ENCODE data around the gene MS4A12.
"Not testable (repeated sequence)": the region's sequence is repeated elsewhere in the genome, so short reads cannot be mapped to it uniquely, and the experiment has no call there.

The MS4A12 gene

GRCh38 chr11:60510209-60510608, 17.6 kb downstream of the MS4A12 start:
- not testable (repeated sequence) for H3K27ac ChIP-seq (ENCODE audit: low read depth, low read length); H3K36me3 ChIP-seq (ENCODE audit: control insufficient read depth in 5 of 5, insufficient read depth in 5 of 5, low read length in 5 of 5); H3K9me3 ChIP-seq (ENCODE audit: control insufficient read depth in 5 of 5, low read length in 5 of 5); H3K4me1 ChIP-seq (ENCODE audit: control insufficient read depth in 5 of 5, insufficient read depth in 5 of 5, low read length in 5 of 5); H3K9ac ChIP-seq (ENCODE audit: low read length in 5 of 5); H3K4me3 ChIP-seq (ENCODE audit: low read depth in 1 of 5, low read length in 5 of 5); H3K27me3 ChIP-seq (ENCODE audit: control insufficient read depth in 5 of 5, insufficient read depth in 4 of 5, low read length in 5 of 5)

- Histone ChIP-seq H3K4me3 (ENCODE audit: low read depth in 1 of 5, low read length in 5 of 5) (no peak overlapping the region), H3K9ac (ENCODE audit: low read length in 5 of 5) (no peak overlapping the region), H3K9me3 (ENCODE audit: control insufficient read depth in 5 of 5, low read length in 5 of 5) (no peaks in the 10 kb centered on the region), H3K27ac (ENCODE audit: low read depth, low read length) (no peak overlapping the region), H3K36me3 (ENCODE audit: control insufficient read depth in 5 of 5, insufficient read depth in 5 of 5, low read length in 5 of 5) (no peaks in the 10 kb centered on the region), H3K27me3 (ENCODE audit: control insufficient read depth in 5 of 5, insufficient read depth in 4 of 5, low read length in 5 of 5) (no peaks in the 10 kb centered on the region), H3K4me1 (ENCODE audit: control insufficient read depth in 5 of 5, insufficient read depth in 5 of 5, low read length in 5 of 5) (peaks cover 0 to 2% (median 0%) of the 10 kb centered on the region in 5 donors)
Observed at GRCh38 chr11:60511393-60511792, 18.8 kb downstream of the MS4A12 start.

- Histone ChIP-seq H3K9ac (ENCODE audit: low read length in 5 of 5) (no peak overlapping the region), H3K4me3 (ENCODE audit: low read depth in 1 of 5, low read length in 5 of 5) (no peak overlapping the region), H3K4me1 (ENCODE audit: control insufficient read depth in 5 of 5, insufficient read depth in 5 of 5, low read length in 5 of 5) (peaks cover 0 to 2% (median 0%) of the 10 kb centered on the region in 5 donors), H3K27me3 (ENCODE audit: control insufficient read depth in 5 of 5, insufficient read depth in 4 of 5, low read length in 5 of 5) (no peaks in the 10 kb centered on the region), H3K27ac (ENCODE audit: low read depth, low read length) (no peak overlapping the region), H3K36me3 (ENCODE audit: control insufficient read depth in 5 of 5, insufficient read depth in 5 of 5, low read length in 5 of 5) (no peaks in the 10 kb centered on the region), H3K9me3 (ENCODE audit: control insufficient read depth in 5 of 5, low read length in 5 of 5) (no peaks in the 10 kb centered on the region)
Observed at GRCh38 chr11:60512651-60513225, 20.2 kb downstream of the MS4A12 start.

GRCh38 chr11:60513496-60514460, 21.2 kb downstream of the MS4A12 start:
- H3K27me3 ChIP-seq (ENCODE audit: control insufficient read depth in 5 of 5, insufficient read depth in 4 of 5, low read length in 5 of 5), result no peaks in the 10 kb centered on the region
- no peaks in the 10 kb centered on the region for H3K36me3 ChIP-seq (ENCODE audit: control insufficient read depth in 5 of 5, insufficient read depth in 5 of 5, low read length in 5 of 5)

GRCh38 chr11:60515144-60515855, 22.7 kb downstream of the MS4A12 start, which contains the start of gene MS4A13:
Gene MS4A13 (plus strand): TSS chr11:60515392. CDS start chr11:60518084, 2,692 bp downstream.
- no peak within 1 kb of the TSS for H3K4me3 ChIP-seq (ENCODE audit: low read depth in 1 of 5, low read length in 5 of 5)
- H3K27ac ChIP-seq (ENCODE audit: low read depth, low read length), result no peak within 1 kb of the TSS
- no peaks in the 10 kb centered on the region for H3K27me3 ChIP-seq (ENCODE audit: control insufficient read depth in 5 of 5, insufficient read depth in 4 of 5, low read length in 5 of 5)

More at GRCh38 chr11:60513496-60514460, 21.2 kb downstream of the MS4A12 start:
- no peak overlapping the region for H3K9ac ChIP-seq (ENCODE audit: low read length in 5 of 5)
- H3K4me3 ChIP-seq (ENCODE audit: low read depth in 1 of 5, low read length in 5 of 5), result no peak overlapping the region
- no peaks in the 10 kb centered on the region for H3K9me3 ChIP-seq (ENCODE audit: control insufficient read depth in 5 of 5, low read length in 5 of 5)
- peaks cover 0 to 2% (median 0%) of the 10 kb centered on the region in 5 donors for H3K4me1 ChIP-seq (ENCODE audit: control insufficient read depth in 5 of 5, insufficient read depth in 5 of 5, low read length in 5 of 5)
- H3K27ac ChIP-seq (ENCODE audit: low read depth, low read length), result no peak overlapping the region

GRCh38 chr11:60528465-60528864, 35.9 kb downstream of the MS4A12 start:
- no peaks in the 10 kb centered on the region for H3K9me3 ChIP-seq (ENCODE audit: control insufficient read depth in 5 of 5, low read length in 5 of 5)
- H3K36me3 ChIP-seq (ENCODE audit: control insufficient read depth in 5 of 5, insufficient read depth in 5 of 5, low read length in 5 of 5), result no peaks in the 10 kb centered on the region
- H3K4me3 ChIP-seq (ENCODE audit: low read depth in 1 of 5, low read length in 5 of 5), result no peak overlapping the region
- H3K4me1 ChIP-seq (ENCODE audit: control insufficient read depth in 5 of 5, insufficient read depth in 5 of 5, low read length in 5 of 5), result no peaks in the 10 kb centered on the region
- H3K27ac ChIP-seq (ENCODE audit: low read depth, low read length), result no peak overlapping the region
- H3K27me3 ChIP-seq (ENCODE audit: control insufficient read depth in 5 of 5, insufficient read depth in 4 of 5, low read length in 5 of 5), result no peaks in the 10 kb centered on the region
- H3K9ac ChIP-seq (ENCODE audit: low read length in 5 of 5), result no peak overlapping the region

More at GRCh38 chr11:60515144-60515855, 22.7 kb downstream of the MS4A12 start, which contains the start of gene MS4A13:
- Histone ChIP-seq H3K36me3 (ENCODE audit: control insufficient read depth in 5 of 5, insufficient read depth in 5 of 5, low read length in 5 of 5) (no peaks in the 10 kb centered on the region), H3K9ac (ENCODE audit: low read length in 5 of 5) (no peak within 1 kb of the TSS), H3K9me3 (ENCODE audit: control insufficient read depth in 5 of 5, low read length in 5 of 5) (no peaks in the 10 kb centered on the region), H3K4me1 (ENCODE audit: control insufficient read depth in 5 of 5, insufficient read depth in 5 of 5, low read length in 5 of 5) (peaks cover 0 to 2% (median 0%) of the 10 kb centered on the region in 5 donors)

- Histone ChIP-seq H3K9me3 (ENCODE audit: control insufficient read depth in 5 of 5, low read length in 5 of 5) (no peaks in the 10 kb centered on the region), H3K9ac (ENCODE audit: low read length in 5 of 5) (no peak overlapping the region), H3K4me1 (ENCODE audit: control insufficient read depth in 5 of 5, insufficient read depth in 5 of 5, low read length in 5 of 5) (no peaks in the 10 kb centered on the region), H3K36me3 (ENCODE audit: control insufficient read depth in 5 of 5, insufficient read depth in 5 of 5, low read length in 5 of 5) (no peaks in the 10 kb centered on the region), H3K27ac (ENCODE audit: low read depth, low read length) (no peak overlapping the region), H3K27me3 (ENCODE audit: control insufficient read depth in 5 of 5, insufficient read depth in 4 of 5, low read length in 5 of 5) (no peaks in the 10 kb centered on the region), H3K4me3 (ENCODE audit: low read depth in 1 of 5, low read length in 5 of 5) (no peak overlapping the region)
Observed at GRCh38 chr11:60528934-60529333, 36.4 kb downstream of the MS4A12 start.

GRCh38 chr11:60530454-60531100, 38.0 kb downstream of the MS4A12 start:
- no peak overlapping the region for H3K9ac ChIP-seq (ENCODE audit: low read length in 5 of 5)
- H3K4me1 ChIP-seq (ENCODE audit: control insufficient read depth in 5 of 5, insufficient read depth in 5 of 5, low read length in 5 of 5), result no peaks in the 10 kb centered on the region
- H3K36me3 ChIP-seq (ENCODE audit: control insufficient read depth in 5 of 5, insufficient read depth in 5 of 5, low read length in 5 of 5), result no peaks in the 10 kb centered on the region
- H3K9me3 ChIP-seq (ENCODE audit: control insufficient read depth in 5 of 5, low read length in 5 of 5), result no peaks in the 10 kb centered on the region
- H3K4me3 ChIP-seq (ENCODE audit: low read depth in 1 of 5, low read length in 5 of 5), result no peak overlapping the region
- H3K27me3 ChIP-seq (ENCODE audit: control insufficient read depth in 5 of 5, insufficient read depth in 4 of 5, low read length in 5 of 5), result no peaks in the 10 kb centered on the region
- no peak overlapping the region for H3K27ac ChIP-seq (ENCODE audit: low read depth, low read length)

GRCh38 chr11:60532383-60532782, 39.8 kb downstream of the MS4A12 start:
- not testable (repeated sequence) for H3K27me3 ChIP-seq (ENCODE audit: control insufficient read depth in 5 of 5, insufficient read depth in 4 of 5, low read length in 5 of 5); H3K36me3 ChIP-seq (ENCODE audit: control insufficient read depth in 5 of 5, insufficient read depth in 5 of 5, low read length in 5 of 5); H3K4me1 ChIP-seq (ENCODE audit: control insufficient read depth in 5 of 5, insufficient read depth in 5 of 5, low read length in 5 of 5); H3K4me3 ChIP-seq (ENCODE audit: low read depth in 1 of 5, low read length in 5 of 5); H3K27ac ChIP-seq (ENCODE audit: low read depth, low read length); H3K9ac ChIP-seq (ENCODE audit: low read length in 5 of 5); H3K9me3 ChIP-seq (ENCODE audit: control insufficient read depth in 5 of 5, low read length in 5 of 5)

Measured in subcutaneous abdominal adipose tissue (tissue), 5 donors.